DOHH2 (cell line): ENCODE data around the gene STXBP4.

Experiments
- H3F3A ChIP-seq: fragments of 200-600 bp; sonication (generic), shearing (Covaris generic); 2 replicates; pipeline ENCODE4 v1.6.0; 2016; ENCODE audit warnings: antibody characterized with exemption, mild to moderate bottlenecking; ENCODE audit not compliant: control insufficient read depth, insufficient read depth
- H3K27ac ChIP-seq: fragments of 200-600 bp; sonication (generic); 2 replicates; pipeline ENCODE4 v1.5.1; 2014; ENCODE audit warnings: low read depth, mild to moderate bottlenecking, low read length, moderate library complexity
- H3K27me3 ChIP-seq: fragments of 200-600 bp; sonication (generic); 2 replicates; pipeline ENCODE4 v1.6.1; 2014; ENCODE audit warnings: mild to moderate bottlenecking, low read length, mixed read lengths; ENCODE audit not compliant: control insufficient read depth
- H3K36me3 ChIP-seq: fragments of 200-600 bp; sonication (generic); 2 replicates; pipeline ENCODE4 v1.6.1; 2014; ENCODE audit warnings: mild to moderate bottlenecking, low read length, moderate library complexity, mixed read lengths; ENCODE audit not compliant: control insufficient read depth
- H3K4me1 ChIP-seq: fragments of 200-600 bp; sonication (generic); 2 replicates; pipeline ENCODE4 v1.6.1; 2014; ENCODE audit warnings: mild to moderate bottlenecking, low read length, mixed read lengths; ENCODE audit not compliant: control insufficient read depth
- H3K4me2 ChIP-seq: fragments of 200-600 bp; sonication (generic); 2 replicates; pipeline ENCODE4 v1.6.0; 2014; ENCODE audit warnings: mild to moderate bottlenecking, low read length, moderate library complexity
- H3K4me3 ChIP-seq: fragments of 200-600 bp; sonication (generic); 2 replicates; pipeline ENCODE4 v1.5.1; 2014; ENCODE audit warnings: mild to moderate bottlenecking, low read length, mixed read lengths
- H3K79me2 ChIP-seq: fragments of 200-600 bp; sonication (generic); 2 replicates; pipeline ENCODE4 v1.6.1; 2014; ENCODE audit warnings: mild to moderate bottlenecking, low read length, mixed read lengths; ENCODE audit not compliant: control insufficient read depth
- H3K9me2 ChIP-seq: fragments of 200-600 bp; sonication (generic); replicated peaks from 2 replicates; pipeline ENCODE4 v1.6.1; 2014; ENCODE audit warnings: mild to moderate bottlenecking, low read length, mixed read lengths; ENCODE audit not compliant: control insufficient read depth
- H3K9me3 ChIP-seq: fragments of 200-600 bp; sonication (generic); 2 replicates; pipeline ENCODE4 v1.6.1; 2014; ENCODE audit warnings: antibody characterized with exemption, low read length, mixed read lengths; ENCODE audit not compliant: control insufficient read depth, insufficient read depth
- H4K20me1 ChIP-seq: fragments of 200-600 bp; sonication (generic); 2 replicates; pipeline ENCODE4 v1.6.0; 2014; ENCODE audit warnings: low read depth, mild to moderate bottlenecking, antibody characterized with exemption, low read length, moderate library complexity; ENCODE audit not compliant: control insufficient read depth, insufficient read depth
- EZH2phosphoT487 ChIP-seq: fragments of 200-600 bp; sonication (generic); IDR thresholded peaks from 2 replicates; pipeline ENCODE4 v1.6.1; 2017; ENCODE audit warnings: borderline replicate concordance, mild to moderate bottlenecking, antibody characterized with exemption, low read length, moderate library complexity, mixed read lengths
- TF ChIP-seq, protein P1 (sequence below): fragments of 200-600 bp; sonication (generic); IDR thresholded peaks from one replicate; pipeline ENCODE4 v1.5.1; 2014; ENCODE audit warnings: antibody characterized with exemption, mild to moderate bottlenecking, low read depth, low read length; ENCODE audit not compliant: poor library complexity, severe bottlenecking

STXBP4 gene

DNA sequence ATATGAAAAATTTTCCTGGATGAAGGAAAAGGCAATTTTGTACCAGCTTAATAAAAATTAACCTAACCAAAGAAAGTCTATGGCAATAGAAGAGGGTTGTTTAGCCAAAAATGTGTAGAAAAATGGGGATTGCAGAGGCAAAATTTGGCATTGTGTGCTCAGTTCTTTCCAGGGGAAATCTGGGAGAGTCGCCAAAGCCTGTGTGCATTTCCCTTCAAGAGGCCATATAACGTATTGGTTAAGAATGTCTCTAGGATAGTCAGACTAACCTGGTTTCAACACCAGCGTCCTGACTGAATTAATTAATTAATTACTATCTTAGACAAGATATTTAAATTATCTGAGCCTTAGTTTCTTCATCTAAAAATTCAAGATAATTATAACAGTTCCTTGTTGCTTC is 251.4 kb downstream of the STXBP4 start:
- no peak overlapping the region for H3K4me2 ChIP-seq
- no peak for TF ChIP-seq EZH2phosphoT487
- TF ChIP-seq, protein P1, sequence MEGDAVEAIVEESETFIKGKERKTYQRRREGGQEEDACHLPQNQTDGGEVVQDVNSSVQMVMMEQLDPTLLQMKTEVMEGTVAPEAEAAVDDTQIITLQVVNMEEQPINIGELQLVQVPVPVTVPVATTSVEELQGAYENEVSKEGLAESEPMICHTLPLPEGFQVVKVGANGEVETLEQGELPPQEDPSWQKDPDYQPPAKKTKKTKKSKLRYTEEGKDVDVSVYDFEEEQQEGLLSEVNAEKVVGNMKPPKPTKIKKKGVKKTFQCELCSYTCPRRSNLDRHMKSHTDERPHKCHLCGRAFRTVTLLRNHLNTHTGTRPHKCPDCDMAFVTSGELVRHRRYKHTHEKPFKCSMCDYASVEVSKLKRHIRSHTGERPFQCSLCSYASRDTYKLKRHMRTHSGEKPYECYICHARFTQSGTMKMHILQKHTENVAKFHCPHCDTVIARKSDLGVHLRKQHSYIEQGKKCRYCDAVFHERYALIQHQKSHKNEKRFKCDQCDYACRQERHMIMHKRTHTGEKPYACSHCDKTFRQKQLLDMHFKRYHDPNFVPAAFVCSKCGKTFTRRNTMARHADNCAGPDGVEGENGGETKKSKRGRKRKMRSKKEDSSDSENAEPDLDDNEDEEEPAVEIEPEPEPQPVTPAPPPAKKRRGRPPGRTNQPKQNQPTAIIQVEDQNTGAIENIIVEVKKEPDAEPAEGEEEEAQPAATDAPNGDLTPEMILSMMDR, result no peak
- no peaks in the 10 kb centered on the region for H3K79me2 ChIP-seq
- H3K36me3 ChIP-seq, result no peaks in the 10 kb centered on the region
- H3K27ac ChIP-seq, result no peak overlapping the region
- no peaks in the 10 kb centered on the region for H3K27me3 ChIP-seq
- H4K20me1 ChIP-seq, result no peaks in the 10 kb centered on the region
- H3K4me3 ChIP-seq, result no peak overlapping the region
- H3K9me3 ChIP-seq, result no peaks in the 10 kb centered on the region
- H3K9me2 ChIP-seq, result no peaks in the 10 kb centered on the region
- no peaks in the 10 kb centered on the region for H3F3A ChIP-seq
- H3K4me1 ChIP-seq, result no peaks in the 10 kb centered on the region
